ENCODE data around the gene CEACAM7.

The CEACAM7 gene

GRCh38 chr19:41700381-41701195, 12.5 kb upstream of the CEACAM7 start:
- DNase-seq (ENCODE audit: low spot score), result no peak

- no peak for DNase-seq (ENCODE audit: low spot score)
Observed at GRCh38 chr19:41699968-41700323, 11.9 kb upstream of the CEACAM7 start.

- DNase-seq (ENCODE audit: low spot score), result no peak
Observed at GRCh38 chr19:41699231-41699967, 11.3 kb upstream of the CEACAM7 start.

- no peak for DNase-seq (ENCODE audit: low spot score)
Observed at GRCh38 chr19:41698746-41699230, 10.7 kb upstream of the CEACAM7 start.

GRCh38 chr19:41697198-41697855, 9.3 kb upstream of the CEACAM7 start:
- DNase-seq (ENCODE audit: low spot score), result no peak

GRCh38 chr19:41696402-41697197, 8.5 kb upstream of the CEACAM7 start:
- no peak for DNase-seq (ENCODE audit: low spot score)

GRCh38 chr19:41695745-41696144, 7.7 kb upstream of the CEACAM7 start:
- DNase-seq (ENCODE audit: low spot score), result no peak

GRCh38 chr19:41694831-41695635, 7.0 kb upstream of the CEACAM7 start:
- DNase-seq (ENCODE audit: low spot score), result no peak

- DNase-seq (ENCODE audit: low spot score), result no peak
Observed at GRCh38 chr19:41694196-41694595, 6.1 kb upstream of the CEACAM7 start.

- peak; percentile 14 for DNase-seq (ENCODE audit: low spot score)
Observed at GRCh38 chr19:41691268-41691970, 3.3 kb upstream of the CEACAM7 start.

GRCh38 chr19:41690801-41691065, 2.7 kb upstream of the CEACAM7 start:
- no peak for DNase-seq (ENCODE audit: low spot score)

GRCh38 chr19:41689993-41690800, 2.1 kb upstream of the CEACAM7 start:
- DNase-seq (ENCODE audit: low spot score), result no peak

- DNase-seq (ENCODE audit: low spot score), result no peak
Observed at GRCh38 chr19:41688687-41689086, 617 bp upstream of the CEACAM7 start.

- DNase-seq (ENCODE audit: low spot score), result no peak
Observed at GRCh38 chr19:41687419-41687818, 651 bp downstream of the CEACAM7 start.

GRCh38 chr19:41682437-41682836, 5.6 kb downstream of the CEACAM7 start:
- DNase-seq (ENCODE audit: low spot score), result no peak

GRCh38 chr19:41671486-41671885, 16.6 kb downstream of the CEACAM7 start:
- no peak for DNase-seq (ENCODE audit: low spot score)

- no peak for DNase-seq (ENCODE audit: low spot score)
Observed at GRCh38 chr19:41670755-41671154, 17.3 kb downstream of the CEACAM7 start.

GRCh38 chr19:41668315-41668714, 19.8 kb downstream of the CEACAM7 start:
- DNase-seq (ENCODE audit: low spot score), result no peak

GRCh38 chr19:41666075-41666474, 22.0 kb downstream of the CEACAM7 start:
- DNase-seq (ENCODE audit: low spot score), result no peak

GRCh38 chr19:41657157-41657556, 30.9 kb downstream of the CEACAM7 start:
- DNase-seq (ENCODE audit: low spot score), result no peak
